H1 (cell line): ENCODE measurements around the gene TMED8. TPM values are rescaled to one million over a fixed set of nuclear protein-coding genes. Genes with fewer than 3 reads are reported as not detected.

Experiments used
- CTCF ChIA-PET: fragments of 300-600 bp; sonication (Branson Sonifier 250); formaldehyde crosslinking; loops from one replicate; lab custom pipeline; 2021; ENCODE audit not compliant: partially characterized antibody; lab: Charles Lee
- POLR2A ChIA-PET: fragments of 300-600 bp; sonication (Branson Sonifier 250); formaldehyde crosslinking; loops from one replicate; lab custom pipeline; 2021; ENCODE audit warnings: inconsistent platforms; ENCODE audit not compliant: partially characterized antibody; lab: Charles Lee
- DNase-seq, 2 experiments: peaks; one replicate each; pipeline versions ENCODE4 v3.0.0 to v3.0.0-alpha.2; 2010 to 2022; ENCODE audit warnings: low spot score in 2 of 2, low read depth in 1 of 2, mixed read lengths in 1 of 2
- FAIRE-seq: peaks from 2 replicates; lab custom pipeline; 2011; peaks lifted over from hg19 to GRCh38; lab: Jason Lieb, UNC
- H2AFZ ChIP-seq: 2 replicates; pipeline ENCODE4 v1.8.1; 2012; ENCODE audit warnings: low read length, inconsistent platforms
- H2AK5ac ChIP-seq: 2 replicates; pipeline ENCODE4 v1.6.1; 2013; ENCODE audit warnings: low read depth, low read length
- H2BK120ac ChIP-seq: replicated peaks from 2 replicates; pipeline ENCODE3; 2013; ENCODE audit warnings: low read depth, low read length, inconsistent platforms
- H2BK12ac ChIP-seq: 2 replicates; pipeline ENCODE4 v1.6.1; 2013; ENCODE audit warnings: low read depth, low read length
- H2BK15ac ChIP-seq: 2 replicates; pipeline ENCODE4 v1.6.1; 2013; ENCODE audit warnings: low read length
- H2BK20ac ChIP-seq: 2 replicates; pipeline ENCODE4 v1.6.1; 2013; ENCODE audit warnings: low read length
- H2BK5ac ChIP-seq: 2 replicates; pipeline ENCODE4 v1.6.1; 2013; ENCODE audit warnings: low read depth, low read length
- H3K14ac ChIP-seq: 2 replicates; pipeline ENCODE4 v1.6.1; 2013; ENCODE audit warnings: inconsistent platforms; ENCODE audit not compliant: insufficient read length
- H3K18ac ChIP-seq: 2 replicates; pipeline ENCODE4 v1.6.1; 2013; ENCODE audit warnings: low read length; ENCODE audit errors: extremely low read depth
- H3K23ac ChIP-seq: 2 replicates; pipeline ENCODE4 v1.6.1; 2013; ENCODE audit warnings: inconsistent platforms; ENCODE audit not compliant: insufficient read length
- H3K23me2 ChIP-seq: 2 replicates; pipeline ENCODE4 v1.6.1; 2013; ENCODE audit warnings: low read depth, low read length
- H3K27ac ChIP-seq: 2 replicates; pipeline ENCODE4 v1.6.1; 2011; ENCODE audit warnings: low read depth, low read length, inconsistent platforms
- H3K27me3 ChIP-seq, 4 experiments: replicated peaks in 1 of 4; 1 replicate in 1 of 4; 2 replicates in 3 of 4; pipeline versions ENCODE4 v1.6.1 to v1.8.1; 2011 to 2013; ENCODE audit warnings: low read length in 3 of 4, mild to moderate bottlenecking in 3 of 4, inconsistent platforms in 2 of 4, mixed read lengths in 2 of 4, moderate library complexity in 1 of 4; ENCODE audit not compliant: control insufficient read depth in 3 of 4, insufficient read depth in 3 of 4; ENCODE audit errors: extremely low read depth in 1 of 4
- H3K36me3 ChIP-seq, 4 experiments: 2 replicates each; pipeline versions ENCODE4 v1.6.1 to v1.8.1; 2011 to 2013; ENCODE audit warnings: mild to moderate bottlenecking in 4 of 4, low read length in 3 of 4, moderate library complexity in 2 of 4, control low read depth in 1 of 4, inconsistent platforms in 1 of 4; ENCODE audit not compliant: insufficient read depth in 4 of 4, control insufficient read depth in 2 of 4
- H3K4ac ChIP-seq: replicated peaks from 2 replicates; pipeline ENCODE3; 2013; ENCODE audit warnings: low read length, low read depth, mixed read lengths, inconsistent platforms; ENCODE audit not compliant: insufficient read length
- H3K4me1 ChIP-seq, 4 experiments: replicated peaks in 1 of 4; 1 replicate in 1 of 4; 2 replicates in 3 of 4; pipeline versions ENCODE4 v1.6.1 to v1.8.1; 2011 to 2013; ENCODE audit warnings: low read length in 3 of 4, inconsistent platforms in 2 of 4, mixed read lengths in 1 of 4; ENCODE audit not compliant: insufficient read depth in 4 of 4, control insufficient read depth in 3 of 4
- H3K4me2 ChIP-seq, 2 experiments: 2 replicates each; pipeline versions ENCODE4 v1.6.1 to v1.8.1; 2011 to 2013; ENCODE audit warnings: low read depth in 2 of 2, low read length in 2 of 2, control low read depth in 1 of 2, inconsistent platforms in 1 of 2, mild to moderate bottlenecking in 1 of 2; ENCODE audit not compliant: insufficient read depth in 1 of 2
- H3K4me3 ChIP-seq, 4 experiments: fragments of 200-600, 300-600 bp in 1 of 4; sonication (generic), shearing (Covaris generic), sonication (Bioruptor Twin) in 1 of 4; 2 replicates each; pipeline versions ENCODE4 v1.5.1 to v1.8.1; 2011 to 2016; ENCODE audit warnings: low read length in 4 of 4, low read depth in 3 of 4, control low read depth in 2 of 4, inconsistent platforms in 2 of 4, mild to moderate bottlenecking in 2 of 4, mixed read lengths in 1 of 4, moderate library complexity in 1 of 4; ENCODE audit not compliant: insufficient read depth in 2 of 4; ENCODE audit errors: extremely low read depth in 1 of 4
- H3K56ac ChIP-seq: replicated peaks from 2 replicates; pipeline ENCODE3; 2013; ENCODE audit warnings: low read depth, mild to moderate bottlenecking, mixed read lengths, low read length, inconsistent platforms; ENCODE audit not compliant: insufficient read length
- H3K79me1 ChIP-seq: 2 replicates; pipeline ENCODE4 v1.6.1; 2013; ENCODE audit warnings: low read depth, low read length, control low read depth
- H3K79me2 ChIP-seq, 2 experiments: 2 replicates each; pipeline versions ENCODE4 v1.6.1 to v1.8.1; 2012 to 2013; ENCODE audit warnings: low read length in 2 of 2, mild to moderate bottlenecking in 2 of 2, inconsistent platforms in 1 of 2; ENCODE audit not compliant: insufficient read depth in 2 of 2, control insufficient read depth in 1 of 2
- H3K9ac ChIP-seq, 4 experiments: replicated peaks in 1 of 4; 1 replicate in 1 of 4; 2 replicates in 3 of 4; pipeline versions ENCODE4 v1.6.1 to v1.8.1; 2011 to 2013; ENCODE audit warnings: low read depth in 3 of 4, low read length in 3 of 4, control low read depth in 2 of 4, mild to moderate bottlenecking in 2 of 4, moderate library complexity in 2 of 4, inconsistent platforms in 1 of 4; ENCODE audit errors: extremely low read depth in 1 of 4
- H3K9me3 ChIP-seq, 2 experiments: 2 replicates each; pipeline versions ENCODE4 v1.6.1 to v1.8.1; 2012 to 2013; ENCODE audit warnings: mild to moderate bottlenecking in 2 of 2, moderate library complexity in 2 of 2, control low read depth in 1 of 2, inconsistent platforms in 1 of 2, low read depth in 1 of 2, low read length in 1 of 2, mixed read lengths in 1 of 2; ENCODE audit not compliant: insufficient read depth in 2 of 2
- H4K20me1 ChIP-seq, 2 experiments: replicated peaks in 1 of 2; 2 replicates each; pipeline versions ENCODE3 to v1.8.1; 2011 to 2013; ENCODE audit warnings: inconsistent platforms in 2 of 2, low read length in 2 of 2, mild to moderate bottlenecking in 1 of 2; ENCODE audit not compliant: insufficient read depth in 2 of 2, control insufficient read depth in 1 of 2
- H4K5ac ChIP-seq: 2 replicates; pipeline ENCODE4 v1.6.1; 2013; ENCODE audit warnings: low read length, low read depth, mixed read lengths, inconsistent platforms; ENCODE audit not compliant: insufficient read length
- H4K8ac ChIP-seq: 2 replicates; pipeline ENCODE4 v1.8.0; 2013; ENCODE audit warnings: mild to moderate bottlenecking, moderate library complexity, low read length, inconsistent platforms; ENCODE audit not compliant: insufficient read depth; ENCODE audit errors: extremely low read depth
- H4K91ac ChIP-seq: replicated peaks from 2 replicates; pipeline ENCODE3; 2013; ENCODE audit warnings: low read length, mixed read lengths, inconsistent platforms; ENCODE audit not compliant: insufficient read length
- BRCA1 ChIP-seq: IDR thresholded peaks from 2 replicates; pipeline ENCODE4 v1.6.1; 2012; ENCODE audit warnings: low read depth, low read length, improper control_type of control experiment
- WGBS, 2 experiments: shearing (Covaris generic) in 1 of 2; methylation state at CpG; one replicate each; pipeline versions ENCODE4 v1.1.6 to v1.1.7; 2013 to 2015; ENCODE audit warnings: low lambda C conversion rate in 2 of 2, mixed read lengths in 2 of 2, inconsistent platforms in 1 of 2, low coverage in 1 of 2, missing lambda C conversion rate in 1 of 2; ENCODE audit not compliant: insufficient replicate concordance in 2 of 2, insufficient coverage in 1 of 2, insufficient read length in 1 of 2; ENCODE audit errors: extremely low coverage in 1 of 2, missing lambda C conversion rate in 1 of 2; 5-methylcytosine and 5-hydroxymethylcytosine counted together
- polyA plus RNA-seq, 7 experiments: library from polyadenylated mRNA; depleted of rRNA in 3 of 7; stranded (reverse) in 5 of 7; unstranded in 2 of 7; fragments of >200 nt in 5 of 7; fragments of 200-250 nt in 2 of 7; gene quantifications; 1 replicate in 5 of 7; 2 replicates in 1 of 7; 4 replicates in 1 of 7; pipeline versions ENCODE4 v1.2.1 to v1.2.3, GENCODE V29; 2011 to 2013; ENCODE audit warnings: missing spikeins in 2 of 7, mixed read lengths in 2 of 7
- total RNA-seq: library from RNA; stranded (reverse); fragmentation: NEBNext Ultra II Directional; extraction: Animal tissue kit (Norgen Biotek cat#: 25700); gene quantifications from 2 replicates; pipeline ENCODE4 v1.2.1, GENCODE V29; 2021

TMED8 gene
- total and polyA plus RNA-seq, 2 of the 8 experiments (the other 6 are each of a cell fraction or from before 2014, with no cell fraction given), result 5.5 to 13.4 TPM

DNA sequence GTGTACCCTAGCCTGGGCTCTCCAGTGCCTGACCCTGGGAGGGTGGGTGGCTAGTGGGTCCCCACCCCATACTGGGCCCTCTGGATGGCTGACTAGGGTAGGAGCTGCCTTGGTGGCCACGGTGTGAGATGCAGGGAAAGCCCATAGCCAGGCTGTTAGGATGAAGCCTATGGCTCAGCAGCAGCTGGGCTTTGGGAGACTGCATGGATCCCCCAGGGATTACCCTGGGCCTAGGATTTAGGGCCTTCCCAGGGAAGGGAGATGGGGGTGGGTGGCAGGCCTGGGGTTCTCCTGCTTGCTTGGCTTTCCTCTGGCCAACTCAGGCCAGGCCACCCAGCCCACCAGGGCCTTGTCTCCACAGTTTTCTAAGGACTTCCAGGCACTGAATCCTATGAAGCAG lies 49.8 kb downstream of the TMED8 start:
- Histone ChIP-seq H3K79me1 (no peaks in the 10 kb centered on the region), H3K23ac (no peak overlapping the region), H2BK5ac (no peak overlapping the region), H3K27me3 (no peaks in the 10 kb centered on the region), H2AK5ac (no peak overlapping the region), H2BK120ac (no peak overlapping the region), H2BK15ac (no peak overlapping the region), H2AFZ (no peak overlapping the region), H3K14ac (no peak overlapping the region), H2BK12ac (no peak overlapping the region), H4K20me1 (no peaks in the 10 kb centered on the region), H3K4me2 (no peak overlapping the region), H4K8ac (no peak overlapping the region), H3K4ac (no peak overlapping the region), H3K79me2 (no peaks in the 10 kb centered on the region; a peak in 1 of 4 replicates), H3K36me3 (no peaks in the 10 kb centered on the region), H3K9ac (no peak overlapping the region), H3K4me1 (peaks cover 4 to 11% (median 7%) of the 10 kb centered on the region in 4 experiments; a peak in 6 of 7 replicates), H4K5ac (no peak overlapping the region), H3K23me2 (no peaks in the 10 kb centered on the region; the same call in 1 of the 2 replicates), H3K27ac (no peak overlapping the region), H3K18ac (no peak overlapping the region), H3K4me3 (no peak overlapping the region), H3K56ac (no peak overlapping the region), H3K9me3 (no peaks in the 10 kb centered on the region), H2BK20ac (no peak overlapping the region), H4K91ac (no peak overlapping the region)
- 70% methylated on average over 1 of the region's 1 CpG; no CpG with 5 or more reads in 1 of the 2 experiments for WGBS, 2 experiments
- CTCF ChIA-PET, result interaction anchor here (1.4 to 5.3 kb wide), 6 partner anchors 9 to 82 kb away, joined by 3 to 40 read pairs (median 10); no protein-coding TSS in a partner anchor
- FAIRE-seq (no peak), DNase-seq (no peak)
- POLR2A ChIA-PET, result no interaction called here
- no peak for TF ChIP-seq BRCA1
